NK-92 (cell line): ENCODE data around the gene RALGDS.

ENCODE experiments used
- DNase-seq: peaks from one replicate; lab custom pipeline; 2025; ENCODE audit not compliant: unreplicated experiment; lab: John Stamatoyannopoulos, UW

The RALGDS gene

GRCh38 chr9:133151601-133152525 lies 30.8 kb upstream of the RALGDS start:
- DNase-seq = no peak

DNA sequence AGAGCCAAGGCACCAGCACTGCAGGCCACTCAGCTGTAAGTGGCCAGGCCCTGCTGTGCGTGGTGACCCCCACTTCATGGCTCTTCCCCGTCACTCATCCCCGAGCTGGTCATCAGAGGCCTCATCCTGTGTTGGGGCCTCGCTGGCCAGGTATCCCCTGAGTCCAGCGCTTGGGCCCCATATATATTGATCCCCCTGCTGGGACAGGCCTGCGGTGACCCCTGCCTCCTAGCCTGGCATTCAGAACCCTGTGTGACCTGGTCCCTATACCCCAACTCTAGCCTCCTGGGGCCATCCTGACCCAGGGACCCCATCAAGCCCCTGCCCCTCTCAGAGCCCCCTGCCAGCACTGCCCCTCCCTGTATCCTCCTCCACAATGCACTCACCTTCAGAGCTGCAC lies 30.0 kb upstream of the RALGDS start:
- DNase-seq = no peak

DNA sequence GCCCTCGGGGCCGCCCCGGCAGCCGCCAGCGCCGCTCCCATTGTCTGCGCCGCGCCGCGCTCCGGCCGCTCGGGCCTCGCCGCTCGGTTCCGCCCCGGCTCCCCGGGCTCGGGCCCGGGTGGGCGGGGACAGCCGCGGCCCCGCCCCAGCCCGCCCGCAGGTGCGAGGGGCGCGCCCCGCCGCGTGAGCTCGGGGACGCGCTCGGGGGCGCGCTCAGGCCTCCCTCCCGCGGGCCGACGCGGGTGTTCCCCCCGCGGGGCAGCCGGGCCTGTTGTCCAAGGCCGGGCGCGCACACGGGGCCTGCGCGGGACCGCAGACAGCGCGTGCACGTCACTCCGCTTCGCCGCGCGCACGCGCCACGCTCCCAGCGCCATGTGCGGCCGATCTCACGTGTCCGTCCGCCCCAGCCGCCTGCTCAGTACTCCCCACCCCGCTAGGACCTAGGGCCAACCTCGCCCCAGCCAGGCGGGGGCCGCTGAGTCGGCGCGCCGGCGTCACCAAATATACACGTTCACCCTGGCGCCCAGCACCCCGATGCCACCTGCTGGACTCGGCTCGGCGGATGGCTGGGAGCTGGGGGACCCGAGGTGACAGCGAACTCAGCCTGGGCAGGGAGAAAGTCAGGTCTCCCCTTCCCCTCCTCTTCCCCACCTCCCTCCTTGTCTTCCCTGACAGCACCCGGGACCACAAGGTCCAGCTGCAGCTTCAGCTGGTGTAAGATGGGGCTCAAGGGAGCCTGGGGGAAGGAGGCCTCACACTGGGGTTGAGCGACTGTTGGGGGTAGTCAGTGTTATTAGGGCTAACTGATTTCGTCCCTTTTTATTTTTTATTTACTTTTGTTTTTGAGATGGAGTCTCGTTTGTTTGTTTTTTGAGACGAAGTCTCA lies 28.3 kb upstream of the RALGDS start:
- DNase-seq = no peak

DNA sequence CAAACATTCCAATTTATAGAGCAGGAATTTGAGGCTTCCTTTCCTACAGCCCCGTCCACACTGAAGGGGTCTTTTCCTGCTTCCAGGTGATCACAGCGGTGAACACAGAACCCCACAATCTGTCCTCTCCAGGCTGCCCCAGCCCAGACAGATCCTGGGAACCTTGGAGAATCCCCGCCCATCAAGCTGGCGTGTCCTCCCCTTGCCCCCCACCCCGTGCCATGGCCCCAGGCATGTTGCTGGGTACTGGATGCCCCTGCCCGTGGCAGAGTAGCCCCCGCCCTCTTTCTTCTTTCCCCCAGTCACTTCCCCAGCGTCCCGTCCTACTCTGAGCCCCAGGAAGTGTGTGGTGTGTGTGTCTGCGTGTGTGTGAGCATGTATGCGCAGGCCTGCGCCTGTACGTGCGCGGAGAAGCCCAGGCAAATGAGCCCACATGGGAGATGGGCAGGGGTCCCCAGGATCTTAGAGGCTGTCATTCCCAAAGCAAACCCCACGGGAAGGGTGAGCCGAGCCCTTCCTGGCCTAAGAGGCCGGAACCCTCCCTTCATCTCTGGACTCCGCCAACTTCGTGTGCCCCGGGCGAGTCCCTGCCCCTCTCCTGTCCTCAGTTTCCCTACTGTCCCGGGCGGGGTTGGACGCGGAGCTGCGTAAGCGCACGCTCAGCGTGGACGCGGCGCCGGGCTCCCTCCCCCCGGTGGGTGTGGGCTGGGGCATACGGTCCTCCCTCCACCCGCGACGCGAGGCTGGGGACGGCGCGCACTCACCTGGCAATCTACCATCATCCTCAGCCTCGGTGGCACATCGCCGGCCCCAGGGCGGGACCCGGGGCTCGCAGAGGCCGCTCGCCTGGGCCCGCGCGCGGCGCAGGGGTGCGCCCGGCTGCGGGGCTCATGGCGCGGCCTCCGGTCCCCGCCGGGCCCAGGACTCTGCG lies 27.4 kb upstream of the RALGDS start:
- DNase-seq = no peak

DNA sequence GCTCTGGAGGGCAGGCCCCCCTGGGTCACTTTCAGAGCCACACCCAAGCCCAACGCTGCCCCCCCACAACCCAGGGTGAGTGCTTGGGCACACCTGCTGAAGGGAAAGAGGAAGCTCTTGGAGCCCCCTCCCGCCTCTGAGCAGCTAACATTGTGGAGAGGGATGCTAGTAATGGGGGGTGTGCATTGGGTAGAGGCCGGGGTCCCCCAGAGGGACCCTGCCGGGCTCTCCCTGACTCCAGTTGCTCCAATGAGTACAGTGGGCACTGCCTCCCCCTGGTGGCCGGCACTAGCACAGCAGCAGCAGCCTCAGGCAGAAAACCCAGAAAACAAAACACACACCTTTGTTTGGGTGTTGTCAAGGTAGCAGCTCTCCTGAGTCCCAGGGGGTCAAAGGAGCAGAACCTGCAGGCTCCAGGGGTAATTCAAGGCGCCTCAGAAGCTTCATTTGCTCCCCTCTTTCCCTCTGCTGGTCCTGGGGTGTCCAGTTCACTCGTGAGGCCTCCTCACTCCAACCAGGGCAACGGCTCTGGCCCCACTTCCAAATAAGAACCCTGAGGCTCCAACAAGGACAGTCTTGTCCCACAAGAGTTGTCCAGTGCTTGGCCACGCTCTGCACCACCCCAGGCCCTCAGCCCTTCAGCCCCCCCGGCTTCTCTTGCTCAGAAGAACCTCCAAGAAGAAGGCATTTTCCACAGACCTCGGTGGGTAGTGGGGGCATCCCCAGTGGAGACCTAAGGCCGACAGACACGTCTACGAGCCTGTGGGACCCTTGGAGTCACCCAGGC lies 26.6 kb upstream of the RALGDS start:
- no peak for DNase-seq

DNA sequence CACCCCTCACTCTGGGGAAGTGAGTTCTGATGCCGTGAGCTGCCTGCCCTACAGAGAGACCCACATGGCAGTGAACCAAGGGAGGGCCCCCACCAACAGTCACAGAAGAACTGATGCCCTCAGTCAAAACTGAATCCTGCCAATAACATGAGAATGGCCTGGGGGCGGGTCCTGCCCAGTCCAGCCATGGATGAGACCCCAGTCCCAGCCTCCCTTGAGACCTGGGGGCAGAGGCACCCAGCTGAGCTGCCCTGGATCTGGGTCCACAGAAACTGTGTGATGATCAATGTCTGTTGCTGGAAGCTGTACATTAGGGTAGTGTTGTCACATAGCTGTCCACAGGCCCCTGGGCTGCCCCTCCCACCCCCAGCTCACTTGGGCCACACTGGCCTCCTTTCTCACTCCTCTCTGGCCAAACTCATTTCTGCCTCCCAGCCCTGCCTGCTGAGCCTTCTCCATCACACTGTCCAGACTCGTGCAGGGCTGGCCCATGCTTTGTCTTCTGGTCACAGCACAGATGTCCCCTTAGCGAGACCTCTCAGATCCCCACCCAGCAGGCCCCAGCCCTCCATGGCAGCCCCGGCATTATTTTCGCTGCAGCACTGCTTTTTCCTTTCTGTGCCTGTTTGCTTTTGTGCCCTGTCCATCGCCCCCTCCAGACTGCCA lies 25.8 kb upstream of the RALGDS start:
- DNase-seq = no peak

DNA sequence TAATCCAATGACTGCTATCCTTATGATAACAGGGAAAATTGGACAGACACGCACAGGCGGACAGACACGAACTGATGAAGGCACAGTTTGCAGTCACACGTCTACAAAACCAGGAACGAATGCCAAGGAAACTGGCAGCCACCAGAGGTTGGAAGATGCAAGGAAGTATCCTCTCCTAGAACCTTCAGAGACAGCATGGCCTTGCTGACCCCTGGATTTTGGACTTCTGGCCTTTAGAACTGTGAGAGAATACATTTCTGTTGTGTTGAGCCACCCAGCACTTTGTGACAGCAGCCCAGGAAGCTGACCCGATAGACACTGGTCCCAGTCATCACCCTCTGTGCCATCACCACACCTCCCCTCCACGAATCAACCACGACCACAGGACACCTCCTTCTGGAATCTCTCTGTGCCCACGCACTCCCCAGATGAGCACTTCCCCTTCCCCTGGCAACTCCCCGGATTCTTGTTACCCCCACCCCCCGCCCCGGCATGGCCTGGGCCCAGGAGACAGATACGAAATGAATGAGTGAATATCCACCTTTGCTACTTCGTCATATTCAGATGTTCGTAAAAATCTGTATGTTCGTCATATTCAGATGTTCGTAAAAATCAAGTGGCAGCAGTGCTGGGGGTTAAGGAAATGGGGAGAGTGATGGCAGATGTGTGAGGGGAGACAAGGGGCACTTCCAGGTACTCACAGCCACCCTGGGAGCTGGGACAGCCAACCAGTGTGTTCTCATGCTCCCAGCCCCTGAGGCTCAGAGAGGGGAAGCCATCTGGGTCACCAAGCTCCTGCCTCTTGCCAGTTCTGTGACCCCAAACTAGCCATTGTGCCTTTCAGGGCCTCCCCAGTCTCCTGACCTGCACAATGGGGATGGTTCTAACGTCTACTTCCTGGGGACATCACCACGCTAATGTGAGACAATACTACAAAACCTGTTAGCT lies 24.1 kb upstream of the RALGDS start:
- DNase-seq = no peak

- DNase-seq = no peak
These were observed 23.3 kb upstream of the RALGDS start for GRCh38 chr9:133144142-133144903.

DNA sequence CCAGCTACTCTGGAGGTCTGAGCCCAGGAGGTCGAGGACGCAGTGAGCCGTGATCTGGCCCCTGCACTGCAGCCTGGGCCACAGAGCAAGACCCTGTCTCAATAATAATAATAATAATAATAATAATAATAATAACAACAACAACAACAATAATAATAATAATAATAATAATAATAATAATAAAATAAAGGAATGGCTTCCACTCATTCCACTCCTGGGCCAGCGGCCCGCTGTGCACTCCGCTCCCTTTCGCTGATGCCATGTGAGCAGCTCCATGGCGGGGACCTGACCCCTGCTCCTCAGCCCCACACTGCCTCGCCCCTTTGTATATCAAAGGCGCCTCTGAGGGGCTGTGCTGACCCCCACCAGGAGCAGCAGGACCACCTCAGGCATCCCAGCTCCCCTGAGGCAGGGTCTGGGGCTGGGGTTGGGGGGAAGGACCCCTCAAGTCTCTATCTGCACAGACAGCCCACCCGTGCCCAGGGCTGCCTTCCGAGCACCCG lies 22.6 kb upstream of the RALGDS start:
- DNase-seq = no peak

- no peak for DNase-seq
These were observed 21.9 kb upstream of the RALGDS start for GRCh38 chr9:133142684-133143622.

DNA sequence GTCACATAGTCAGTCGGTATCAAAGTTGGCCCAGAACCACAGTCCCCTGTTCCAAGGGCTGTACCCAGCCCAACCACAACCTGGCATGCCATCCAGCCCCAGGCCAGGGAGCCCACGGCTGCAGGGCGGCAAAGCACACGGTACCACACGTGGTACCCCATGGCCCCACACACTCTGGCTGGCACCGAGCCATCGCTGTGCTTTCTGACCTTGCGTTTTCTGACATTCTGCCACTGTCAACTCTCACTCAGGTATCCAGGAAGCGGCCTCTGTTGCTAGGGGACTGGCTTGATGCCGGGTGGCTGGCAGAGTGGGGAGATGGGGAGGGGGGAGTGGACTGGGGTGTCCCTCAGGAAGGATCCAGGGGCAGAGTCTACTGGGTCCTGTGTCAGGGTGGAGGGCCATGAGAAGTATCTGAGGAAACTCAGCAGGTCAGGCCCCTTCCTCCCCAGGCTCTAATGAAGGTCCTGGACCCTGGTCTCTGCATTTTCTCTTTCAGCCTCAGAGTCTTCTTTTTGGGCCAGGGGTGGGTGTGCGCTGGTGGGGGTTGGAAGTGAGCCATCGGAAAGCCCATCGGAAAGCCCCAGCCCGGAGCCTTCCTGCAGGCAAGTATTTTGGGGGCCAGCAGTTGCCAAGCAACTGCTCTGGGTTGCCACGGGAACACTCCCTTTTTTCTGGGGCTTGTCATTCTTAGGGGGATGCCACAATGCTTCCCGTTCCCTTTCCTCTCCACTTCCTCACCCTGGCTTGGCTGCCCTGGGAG lies 21.0 kb upstream of the RALGDS start:
- DNase-seq = no peak

GRCh38 chr9:133140606-133141005 lies 19.6 kb upstream of the RALGDS start:
- no peak for DNase-seq

GRCh38 chr9:133140174-133140505 lies 19.1 kb upstream of the RALGDS start:
- DNase-seq = no peak

DNA sequence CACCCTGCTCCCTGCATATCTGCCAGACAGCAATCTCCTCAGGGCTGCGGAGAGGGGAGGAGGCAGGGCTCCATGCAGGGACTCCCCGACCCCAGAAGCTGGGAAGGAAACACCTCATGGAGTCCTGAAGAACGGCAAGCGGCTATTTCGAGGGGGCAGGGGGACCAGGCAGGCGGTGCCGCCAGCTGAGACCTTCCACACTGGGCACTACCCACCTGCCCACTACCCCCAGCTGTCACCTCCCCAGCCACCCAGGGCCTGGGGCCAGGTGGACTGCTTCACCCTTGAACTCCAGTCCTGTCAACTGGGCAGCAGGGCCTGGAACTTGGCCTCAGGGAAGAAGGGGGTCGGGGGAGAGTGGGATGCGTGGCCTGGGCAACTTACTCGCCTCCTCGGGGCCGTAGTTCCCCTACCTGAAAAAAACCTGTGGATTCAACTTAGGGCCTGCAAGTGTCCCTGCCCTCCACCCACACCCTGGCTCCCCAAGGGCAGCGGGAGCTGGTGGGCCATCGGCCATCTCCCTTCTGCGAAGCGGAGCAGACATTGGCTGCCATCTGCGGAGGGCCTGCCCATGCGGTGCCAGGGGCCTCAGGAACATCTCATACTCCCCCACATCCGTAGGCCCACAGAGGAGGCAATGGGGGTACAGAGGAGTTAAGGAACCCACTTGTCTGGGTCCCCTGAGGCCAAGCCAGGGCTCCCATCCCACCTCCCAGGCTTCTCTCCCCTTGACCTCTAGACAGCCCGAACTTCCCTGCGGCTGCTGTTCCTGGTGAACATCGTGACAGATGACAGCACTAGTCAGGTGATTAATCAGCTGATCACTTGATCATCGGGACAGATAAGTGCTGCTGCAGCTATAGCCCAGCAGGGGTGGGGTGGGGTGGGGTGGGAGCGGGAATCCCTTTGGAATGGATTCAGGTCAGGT lies 18.5 kb upstream of the RALGDS start:
- DNase-seq = no peak
